Epithelial cell of proximal tubule (primary cell): ENCODE results near the gene OSCAR. TPM values are rescaled to one million over a fixed set of nuclear protein-coding genes. Genes with fewer than 3 reads are reported as not detected.
A peak's percentile ranks its signal among the peaks of the same experiment; 100 is the strongest.

Source experiments
- DNase-seq: peaks from one replicate; pipeline ENCODE4 v3.0.0-alpha.2; 2011; ENCODE audit warnings: low read depth
- H3K4me3 ChIP-seq: 2 replicates; pipeline ENCODE4 v1.5.1; 2011; ENCODE audit warnings: low read depth, mild to moderate bottlenecking, low read length
- CTCF ChIP-seq: conservative IDR thresholded peaks from 2 replicates; pipeline ENCODE4 v1.5.1; 2012; ENCODE audit warnings: low read depth, mild to moderate bottlenecking, low read length
- total RNA-seq: library from RNA; depleted of rRNA; stranded (reverse); fragments of >200 nt; gene quantifications from 2 replicates; pipeline ENCODE4 v1.2.3, GENCODE V29; 2015

Gene OSCAR
- total RNA-seq, 1 donor from 2014 or later: not detected

DNA sequence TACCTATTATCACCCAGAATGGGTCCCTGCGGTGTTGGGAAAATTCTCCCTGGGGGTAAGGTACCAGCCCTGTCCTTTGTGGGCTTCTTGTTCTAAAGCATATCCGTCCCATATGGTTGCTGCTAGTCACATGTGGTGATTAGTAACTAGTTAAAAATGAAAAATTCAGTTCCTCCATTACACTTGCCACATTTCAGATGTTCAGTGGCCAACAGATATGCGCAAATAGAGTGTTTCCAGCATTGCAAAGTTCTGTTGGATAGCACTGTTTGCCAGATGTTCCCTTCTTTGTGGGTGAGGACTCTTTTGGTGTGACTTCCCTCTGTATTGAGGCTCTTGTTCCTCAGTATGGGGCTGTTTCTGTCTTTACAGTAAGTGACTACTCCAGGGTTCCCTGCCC, 40.8 kb upstream of the OSCAR start:
- TF ChIP-seq CTCF: no peak
- H3K4me3 ChIP-seq: no peak overlapping the region
- DNase-seq: no peak

DNA sequence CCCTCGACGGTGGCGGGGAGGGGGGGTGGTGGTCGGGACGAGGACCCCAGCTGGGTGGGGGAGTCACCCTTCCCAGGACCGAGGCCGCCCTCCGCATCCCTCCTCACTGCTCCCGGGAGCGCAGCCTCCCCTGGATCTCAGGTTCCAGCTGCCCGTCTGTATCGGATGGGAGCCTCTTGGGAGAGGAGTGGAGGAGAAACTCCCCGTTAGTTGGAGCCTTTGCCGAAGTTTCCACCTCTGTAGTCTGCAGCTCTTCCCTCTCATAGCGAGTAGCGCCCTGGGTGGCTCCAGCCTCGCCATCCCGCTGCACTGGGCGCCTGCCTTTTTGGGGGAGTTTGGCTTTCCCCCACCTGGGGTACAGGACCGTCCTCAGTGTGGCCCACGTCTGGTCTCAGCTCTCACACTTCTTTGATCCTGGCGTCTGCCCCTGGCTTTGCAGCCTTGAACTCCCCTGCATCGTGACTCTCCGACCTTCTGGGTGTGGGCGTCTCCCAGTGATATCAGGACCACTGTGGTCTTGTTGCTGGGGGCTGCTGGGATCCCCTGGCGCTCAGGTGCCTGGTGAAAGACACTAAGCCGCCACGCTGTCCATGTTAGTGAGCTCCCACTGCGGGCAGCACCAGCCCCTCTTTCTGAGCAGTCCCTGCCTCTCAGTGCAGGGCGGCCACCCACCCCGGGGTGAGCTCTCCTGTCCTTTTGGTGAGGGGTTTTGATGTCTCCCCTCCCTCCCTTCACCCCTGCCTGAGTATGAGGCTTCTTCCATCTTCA, 38.1 kb upstream of the OSCAR start:
- DNase-seq: no peak
- H3K4me3 ChIP-seq: peak overlapping the region; percentile 88
- TF ChIP-seq CTCF: no peak

GRCh38 chr19:54137699-54138488, 37.3 kb upstream of the OSCAR start, which contains the start of gene CNOT3:
Gene CNOT3, plus strand, starts transcription at chr19:54137762. Its CDS starts 5,217 bp downstream, at chr19:54142979.
- TF ChIP-seq CTCF: peak; percentile 22
- no peak for DNase-seq
- H3K4me3 ChIP-seq: peak within 1 kb of the TSS; percentile 88

GRCh38 chr19:54136864-54137698, 36.5 kb upstream of the OSCAR start:
- peak overlapping the region; percentile 88 for H3K4me3 ChIP-seq
- no peak for TF ChIP-seq CTCF
- DNase-seq: peak; percentile 99

DNA sequence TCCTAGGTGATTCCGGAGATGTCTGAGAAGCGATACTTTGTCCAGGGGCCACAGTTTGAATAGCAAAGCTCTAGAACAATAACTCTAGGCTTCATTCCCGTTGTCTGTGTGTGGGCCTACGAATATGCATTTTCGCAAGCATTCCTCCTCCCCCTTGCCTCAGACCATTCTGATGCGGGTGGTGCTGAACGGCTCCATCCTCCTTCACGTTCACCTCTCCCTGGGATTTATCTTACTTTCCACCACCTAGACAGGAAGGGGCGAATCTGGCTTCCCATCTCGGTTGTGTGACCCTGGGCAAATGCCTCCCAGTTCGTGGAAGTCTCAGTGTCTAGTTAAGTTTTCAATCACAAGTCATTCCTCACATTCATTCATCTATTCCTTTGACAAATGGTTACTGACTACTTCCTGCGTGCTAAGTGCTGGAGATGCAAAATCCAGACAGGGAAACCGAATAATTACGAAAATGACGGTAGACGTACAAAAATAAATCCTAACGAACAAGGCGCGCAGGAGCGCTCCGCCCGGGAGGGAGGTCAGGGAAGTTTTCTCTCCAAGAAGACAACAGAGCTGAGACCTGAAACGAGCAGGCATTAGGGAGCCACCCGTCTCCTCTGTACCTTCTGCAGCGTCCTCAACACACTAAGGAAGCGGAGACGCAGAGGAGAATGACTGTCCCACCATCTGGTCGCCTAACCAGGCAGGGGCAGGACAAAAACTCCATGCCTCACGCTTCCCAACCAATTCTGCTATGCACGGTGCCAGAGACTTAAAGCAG, 35.7 kb upstream of the OSCAR start:
- peak; percentile 9 for DNase-seq
- no peak for TF ChIP-seq CTCF
- peak overlapping the region; percentile 70 for H3K4me3 ChIP-seq

GRCh38 chr19:54133957-54134590, 33.5 kb upstream of the OSCAR start:
- TF ChIP-seq CTCF: no peak
- DNase-seq: no peak
- H3K4me3 ChIP-seq: no peak overlapping the region
